ENCODE results near the gene TRIM46. TPM values are rescaled to one million over a fixed set of nuclear protein-coding genes. Genes with fewer than 3 reads are reported as not detected.
"Not testable (repeated sequence)": the region's sequence is repeated elsewhere in the genome, so short reads cannot be mapped to it uniquely, and the experiment has no call there.

The TRIM46 gene
- total RNA-seq, 6 donors from 2014 or later: 0.30 to 0.64 (median 0.57) TPM; not detected in 3

DNA sequence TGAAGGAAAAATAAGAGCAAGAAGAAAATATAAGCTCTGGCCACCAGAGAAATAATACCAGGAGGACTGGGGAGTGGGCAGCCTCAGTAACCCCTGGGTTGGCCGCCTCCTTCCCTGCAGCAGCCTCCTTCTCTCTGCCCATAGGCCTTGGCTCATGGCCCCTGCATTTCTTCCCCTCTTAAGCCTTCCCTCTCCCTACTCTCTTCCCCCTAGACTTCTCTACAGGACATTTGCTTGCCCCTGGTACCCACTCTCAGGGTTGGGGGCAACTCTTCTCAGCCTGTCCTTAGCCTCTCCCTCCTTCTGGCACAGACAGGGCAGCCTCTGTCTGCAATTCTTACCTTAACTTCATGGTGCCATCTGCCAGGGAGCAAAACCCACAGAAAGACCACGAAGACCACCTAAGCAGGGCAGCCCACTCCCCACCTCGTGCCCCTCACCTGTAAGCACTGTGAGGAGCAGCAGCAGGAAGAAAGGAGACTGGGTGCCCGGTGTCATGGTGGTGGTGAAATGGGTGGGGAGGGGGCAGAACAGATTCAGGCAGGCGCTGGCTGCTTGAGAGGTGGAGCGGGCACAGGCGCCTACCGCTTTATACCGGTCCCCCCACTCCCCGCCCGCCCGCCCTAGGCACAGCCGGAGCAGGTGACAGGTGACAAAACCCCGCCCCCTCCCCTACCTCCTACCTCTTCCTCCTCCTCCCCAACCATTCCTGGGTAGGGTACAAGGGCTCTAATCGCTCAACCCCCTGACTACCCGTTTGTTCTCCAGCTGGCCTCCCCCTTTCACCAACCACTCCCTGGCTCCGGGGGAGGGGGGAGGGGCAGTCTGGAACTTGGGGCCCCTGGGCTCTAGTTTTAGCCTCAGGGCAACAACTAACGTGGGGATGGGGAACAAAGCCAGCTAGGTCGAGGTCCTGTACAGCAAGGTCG is 19.0 kb downstream of the TRIM46 start:
- DNase-seq: peak; percentile 80 to 88
- H3K36me3 ChIP-seq: peaks cover 0 to 7% (median 0%) of the 10 kb centered on the region in 4 donors
- peaks cover 23 to 32% (median 27%) of the 10 kb centered on the region in 4 donors for H3K4me1 ChIP-seq
- peak; percentile 33 to 89 for ATAC-seq (ENCODE audit: low FRiP score in 2 of 2)
- 34 to 39% methylated on average over 14 to 16 of the region's 20 CpGs for WGBS, 2 donors
- H3K4me3 ChIP-seq: peak overlapping the region in 3 of 4 donors; percentile 58 to 69 (median 58)
- no peaks in the 10 kb centered on the region for H3K9me3 ChIP-seq
- H3K27ac ChIP-seq: peak overlapping the region; percentile 90 to 96 (median 91)
- peak; percentile 64 to 70 for TF ChIP-seq POLR2AphosphoS5 (IDR thresholded peaks at IDR 0.05)
- TF ChIP-seq POLR2A (IDR thresholded peaks at IDR 0.05): peak in 2 of 4 donors; percentile 74 to 85
- TF ChIP-seq, protein P1, sequence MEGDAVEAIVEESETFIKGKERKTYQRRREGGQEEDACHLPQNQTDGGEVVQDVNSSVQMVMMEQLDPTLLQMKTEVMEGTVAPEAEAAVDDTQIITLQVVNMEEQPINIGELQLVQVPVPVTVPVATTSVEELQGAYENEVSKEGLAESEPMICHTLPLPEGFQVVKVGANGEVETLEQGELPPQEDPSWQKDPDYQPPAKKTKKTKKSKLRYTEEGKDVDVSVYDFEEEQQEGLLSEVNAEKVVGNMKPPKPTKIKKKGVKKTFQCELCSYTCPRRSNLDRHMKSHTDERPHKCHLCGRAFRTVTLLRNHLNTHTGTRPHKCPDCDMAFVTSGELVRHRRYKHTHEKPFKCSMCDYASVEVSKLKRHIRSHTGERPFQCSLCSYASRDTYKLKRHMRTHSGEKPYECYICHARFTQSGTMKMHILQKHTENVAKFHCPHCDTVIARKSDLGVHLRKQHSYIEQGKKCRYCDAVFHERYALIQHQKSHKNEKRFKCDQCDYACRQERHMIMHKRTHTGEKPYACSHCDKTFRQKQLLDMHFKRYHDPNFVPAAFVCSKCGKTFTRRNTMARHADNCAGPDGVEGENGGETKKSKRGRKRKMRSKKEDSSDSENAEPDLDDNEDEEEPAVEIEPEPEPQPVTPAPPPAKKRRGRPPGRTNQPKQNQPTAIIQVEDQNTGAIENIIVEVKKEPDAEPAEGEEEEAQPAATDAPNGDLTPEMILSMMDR (IDR thresholded peaks at IDR 0.05): no peak
- peak in 1 of 4 donors; percentile 41 for TF ChIP-seq EP300 (IDR thresholded peaks at IDR 0.05)
- no peaks in the 10 kb centered on the region for H3K27me3 ChIP-seq

DNA sequence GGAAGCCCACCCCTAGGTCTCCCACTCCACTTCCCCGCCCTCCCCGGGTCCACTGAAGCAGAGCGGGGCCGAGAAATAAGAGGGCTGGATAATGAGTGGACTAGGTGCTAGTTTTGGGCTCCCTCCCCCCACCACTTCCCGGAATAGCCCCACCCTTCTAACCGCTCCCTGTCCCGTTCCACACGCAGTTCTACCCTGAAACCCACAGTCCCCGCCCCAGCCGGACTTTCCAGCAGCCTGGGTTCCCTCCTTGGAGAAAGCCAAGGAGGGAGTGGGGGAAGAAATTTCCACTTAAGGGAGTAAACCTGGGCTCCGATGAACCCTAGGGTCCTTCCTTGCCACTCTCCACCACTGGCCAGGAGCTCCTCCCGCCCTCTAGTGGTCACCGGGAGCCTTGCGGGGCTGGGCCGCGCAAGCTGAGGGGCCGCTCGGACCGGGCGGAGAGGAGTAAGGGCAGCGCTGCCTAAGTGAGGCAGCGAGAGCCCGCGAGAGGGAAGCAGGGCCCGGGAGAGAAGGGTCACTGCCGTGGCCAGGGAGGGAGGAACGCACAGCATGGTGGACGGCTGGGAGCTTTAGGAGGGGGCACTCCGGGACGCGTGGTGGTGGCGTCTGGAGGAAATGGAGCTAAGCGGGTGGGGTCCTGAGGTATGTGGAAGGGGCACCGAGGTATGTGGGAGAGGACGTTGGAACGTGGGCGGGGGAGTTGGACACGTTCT is 19.8 kb downstream of the TRIM46 start:
- TF ChIP-seq, protein P1 (IDR thresholded peaks at IDR 0.05): peak; percentile 98 to 99 (median 98)
- peak in 3 of 4 donors; percentile 34 to 79 (median 77) for TF ChIP-seq EP300 (IDR thresholded peaks at IDR 0.05)
- peak in 2 of 4 donors; percentile 48 to 73 for TF ChIP-seq POLR2A (IDR thresholded peaks at IDR 0.05)
- TF ChIP-seq POLR2AphosphoS5 (IDR thresholded peaks at IDR 0.05): peak; percentile 60 to 71

DNA sequence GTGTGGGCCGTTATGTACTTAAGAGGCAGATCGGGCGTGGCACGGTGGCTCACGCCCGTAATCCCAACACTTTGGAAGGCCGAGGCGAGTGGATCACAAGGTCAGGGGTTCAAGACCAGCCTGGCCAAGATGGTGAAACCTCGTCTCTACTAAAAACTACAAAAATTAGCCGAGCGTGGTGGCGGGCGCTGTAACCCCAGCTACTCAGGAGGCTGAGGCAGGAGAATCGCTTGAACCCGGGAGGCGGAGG is 20.3 kb downstream of the TRIM46 start:
- H3K4me1 ChIP-seq: peaks cover 23 to 32% (median 27%) of the 10 kb centered on the region in 4 donors
- H3K36me3 ChIP-seq: peaks cover 0 to 14% (median 7%) of the 10 kb centered on the region in 4 donors
- ATAC-seq (ENCODE audit: low FRiP score in 2 of 2); H3K27me3 ChIP-seq; DNase-seq; H3K9me3 ChIP-seq: not testable (repeated sequence)
- H3K27ac ChIP-seq: peak overlapping the region; percentile 90 to 96 (median 91)
- 4 to 5% methylated on average over 13 to 16 of the region's 16 CpGs for WGBS, 2 donors
- peak overlapping the region in 3 of 4 donors; percentile 58 to 69 (median 58) for H3K4me3 ChIP-seq

More for the DNA sequence above, 19.8 kb downstream of the TRIM46 start:
- WGBS, 2 donors: 0 to 1% methylated on average over 24 to 38 of the region's 38 CpGs
- H3K27me3 ChIP-seq: no peaks in the 10 kb centered on the region
- H3K4me1 ChIP-seq: peaks cover 23 to 32% (median 27%) of the 10 kb centered on the region in 4 donors
- peaks cover 0 to 14% (median 5%) of the 10 kb centered on the region in 4 donors for H3K36me3 ChIP-seq
- DNase-seq (peak; percentile 94 to 96), ATAC-seq (ENCODE audit: low FRiP score in 2 of 2) (peak; percentile 92 to 94)
- H3K27ac ChIP-seq: peak overlapping the region; percentile 90 to 96 (median 91)
- peak overlapping the region; percentile 16 to 69 (median 58) for H3K4me3 ChIP-seq
- H3K9me3 ChIP-seq: no peaks in the 10 kb centered on the region

DNA sequence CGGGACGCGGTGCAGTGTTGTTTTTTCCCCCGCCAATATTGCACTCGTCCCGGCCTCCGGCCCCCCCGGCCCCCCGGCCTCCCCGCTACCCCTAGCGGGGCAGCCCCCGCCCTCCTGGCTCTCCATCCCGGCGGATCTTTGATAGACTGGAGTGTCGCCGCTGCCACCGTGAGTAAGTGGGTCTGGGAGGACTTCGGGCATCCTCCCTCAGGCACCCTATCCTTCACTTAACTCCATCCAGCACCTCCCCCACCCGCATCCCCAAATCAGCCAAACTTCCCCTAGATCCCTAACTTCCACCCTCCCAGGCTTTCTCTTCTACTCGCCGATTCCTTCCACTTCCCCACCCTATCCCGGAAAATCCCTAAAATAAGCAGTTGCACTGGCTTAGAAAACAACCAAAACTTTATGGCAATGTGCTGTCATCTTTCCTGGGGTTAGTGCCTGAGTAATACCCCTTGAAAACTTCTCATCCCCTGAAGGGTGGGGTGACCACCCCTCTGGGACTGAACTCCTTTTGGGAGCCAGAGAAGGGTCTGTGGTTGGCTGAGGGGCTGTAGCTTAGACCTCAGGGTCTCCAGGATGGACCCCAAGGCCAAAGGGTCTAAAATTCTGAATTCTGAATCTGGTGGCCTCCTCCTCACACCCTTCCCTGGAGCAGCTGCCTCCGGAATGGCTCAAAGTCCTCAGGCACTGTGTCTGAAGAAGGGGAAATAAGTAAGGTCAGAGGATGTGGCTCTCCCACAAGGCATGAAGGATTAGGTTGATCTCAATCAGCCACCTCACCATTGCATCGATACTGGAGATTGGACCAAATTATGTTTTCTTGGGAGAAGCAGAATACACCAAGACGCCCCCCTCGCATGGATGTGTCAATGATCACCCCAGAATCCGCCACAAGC is 21.8 kb downstream of the TRIM46 start:
- Histone ChIP-seq H3K4me1 (peaks cover 23 to 32% (median 27%) of the 10 kb centered on the region in 4 donors), H3K9me3 (no peaks in the 10 kb centered on the region), H3K27ac (peak overlapping the region; percentile 90 to 96 (median 91)), H3K27me3 (no peaks in the 10 kb centered on the region), H3K4me3 (peak overlapping the region; percentile 58 to 69 (median 63)), H3K36me3 (peaks cover 0 to 14% (median 7%) of the 10 kb centered on the region in 4 donors)
- TF ChIP-seq POLR2A (IDR thresholded peaks at IDR 0.05) (no peak), POLR2AphosphoS5 (IDR thresholded peaks at IDR 0.05) (no peak), EP300 (IDR thresholded peaks at IDR 0.05) (no peak)
- TF ChIP-seq, protein P1 (IDR thresholded peaks at IDR 0.05): no peak
- WGBS, 2 donors: 35 to 37% methylated on average over 15 to 19 of the region's 27 CpGs
- DNase-seq (no peak), ATAC-seq (ENCODE audit: low FRiP score in 2 of 2) (no peak)
